Rectal smooth muscle tissue (tissue), 1 donor: ENCODE data around the gene GRIN3B.
A peak's percentile ranks its signal among the peaks of the same experiment; 100 is the strongest.

Source experiments
- H3K27ac ChIP-seq: one replicate; pipeline ENCODE4 v1.7.0; 2013; ENCODE audit warnings: low read depth, low read length, inconsistent platforms
- H3K27me3 ChIP-seq: one replicate; pipeline ENCODE4 v1.7.0; 2013; ENCODE audit warnings: low read length; ENCODE audit not compliant: control insufficient read depth, insufficient read depth
- H3K36me3 ChIP-seq: one replicate; pipeline ENCODE4 v1.7.0; 2013; ENCODE audit warnings: low read length; ENCODE audit not compliant: control insufficient read depth, insufficient read depth
- H3K4me1 ChIP-seq: one replicate; pipeline ENCODE4 v1.7.0; 2013; ENCODE audit warnings: low read length; ENCODE audit not compliant: control insufficient read depth, insufficient read depth
- H3K4me3 ChIP-seq: one replicate; pipeline ENCODE4 v1.7.0; 2013; ENCODE audit warnings: low read length
- H3K9ac ChIP-seq: one replicate; pipeline ENCODE4 v1.7.0; 2013; ENCODE audit warnings: low read length

Gene GRIN3B

GRCh38 chr19:1040476-1041271, 40.5 kb downstream of the GRIN3B start:
- H3K4me3 ChIP-seq = peak overlapping the region; percentile 71
- H3K4me1 ChIP-seq = peaks cover 9% of the 10 kb centered on the region
- no peak overlapping the region for H3K9ac ChIP-seq
- H3K27ac ChIP-seq = no peak overlapping the region
- peaks cover 5% of the 10 kb centered on the region for H3K36me3 ChIP-seq
- peaks cover 3% of the 10 kb centered on the region for H3K27me3 ChIP-seq

- H3K27ac ChIP-seq = no peak overlapping the region
- H3K4me3 ChIP-seq = peak overlapping the region; percentile 31
- no peak overlapping the region for H3K9ac ChIP-seq
- H3K27me3 ChIP-seq = peaks cover 3% of the 10 kb centered on the region
- peaks cover 9% of the 10 kb centered on the region for H3K4me1 ChIP-seq
- peaks cover 2% of the 10 kb centered on the region for H3K36me3 ChIP-seq
Measured at GRCh38 chr19:1041272-1041834, 41.1 kb downstream of the GRIN3B start.

- Histone ChIP-seq H3K9ac (no peak overlapping the region), H3K4me3 (peak overlapping the region; percentile 45), H3K27ac (no peak overlapping the region), H3K4me1 (peaks cover 9% of the 10 kb centered on the region), H3K27me3 (peaks cover 3% of the 10 kb centered on the region), H3K36me3 (no peaks in the 10 kb centered on the region)
Measured at GRCh38 chr19:1041835-1042685, 41.8 kb downstream of the GRIN3B start.

- H3K27me3 ChIP-seq = peaks cover 3% of the 10 kb centered on the region
- peaks cover 9% of the 10 kb centered on the region for H3K4me1 ChIP-seq
- H3K9ac ChIP-seq = no peak overlapping the region
- H3K36me3 ChIP-seq = no peaks in the 10 kb centered on the region
- H3K27ac ChIP-seq = no peak overlapping the region
- H3K4me3 ChIP-seq = no peak overlapping the region
Measured at GRCh38 chr19:1042689-1043511, 42.7 kb downstream of the GRIN3B start.

- H3K4me1 ChIP-seq = peaks cover 3% of the 10 kb centered on the region
- no peak overlapping the region for H3K4me3 ChIP-seq
- H3K9ac ChIP-seq = no peak overlapping the region
- H3K36me3 ChIP-seq = no peaks in the 10 kb centered on the region
- no peak overlapping the region for H3K27ac ChIP-seq
- H3K27me3 ChIP-seq = peaks cover 3% of the 10 kb centered on the region
Measured at GRCh38 chr19:1045247-1045603, 45.0 kb downstream of the GRIN3B start.

- Histone ChIP-seq H3K36me3 (no peaks in the 10 kb centered on the region), H3K4me3 (no peak overlapping the region), H3K27me3 (peaks cover 3% of the 10 kb centered on the region), H3K27ac (no peak overlapping the region), H3K4me1 (no peaks in the 10 kb centered on the region), H3K9ac (no peak overlapping the region)
Measured at GRCh38 chr19:1046117-1046626, 46.0 kb downstream of the GRIN3B start.

- Histone ChIP-seq H3K27ac (no peak overlapping the region), H3K4me1 (no peaks in the 10 kb centered on the region), H3K36me3 (no peaks in the 10 kb centered on the region), H3K4me3 (no peak overlapping the region), H3K9ac (no peak overlapping the region), H3K27me3 (no peaks in the 10 kb centered on the region)
Measured at GRCh38 chr19:1046836-1047695, 46.8 kb downstream of the GRIN3B start.

GRCh38 chr19:1047696-1048147, 47.5 kb downstream of the GRIN3B start:
- Histone ChIP-seq H3K4me3 (no peak overlapping the region), H3K36me3 (no peaks in the 10 kb centered on the region), H3K27ac (no peak overlapping the region), H3K27me3 (no peaks in the 10 kb centered on the region), H3K4me1 (no peaks in the 10 kb centered on the region), H3K9ac (no peak overlapping the region)

GRCh38 chr19:1049106-1049505, 48.9 kb downstream of the GRIN3B start:
- no peak overlapping the region for H3K9ac ChIP-seq
- H3K4me1 ChIP-seq = no peaks in the 10 kb centered on the region
- H3K36me3 ChIP-seq = no peaks in the 10 kb centered on the region
- no peaks in the 10 kb centered on the region for H3K27me3 ChIP-seq
- no peak overlapping the region for H3K27ac ChIP-seq
- H3K4me3 ChIP-seq = no peak overlapping the region

GRCh38 chr19:1049800-1050199, 49.6 kb downstream of the GRIN3B start:
- no peaks in the 10 kb centered on the region for H3K4me1 ChIP-seq

More at GRCh38 chr19:1049800-1050199, 49.6 kb downstream of the GRIN3B start:
- Histone ChIP-seq H3K27ac (no peak overlapping the region), H3K4me3 (no peak overlapping the region), H3K27me3 (no peaks in the 10 kb centered on the region), H3K9ac (no peak overlapping the region), H3K36me3 (no peaks in the 10 kb centered on the region)
